GM21381 (cell line): ENCODE results near the gene DEUP1.
"Not testable (repeated sequence)": the region's sequence is repeated elsewhere in the genome, so short reads cannot be mapped to it uniquely, and the experiment has no call there.

Experiments
- ATAC-seq: cut with Tn5 transposase; IDR thresholded peaks from one replicate; pipeline ENCODE4 v1.9.1; 2021; ENCODE audit warnings: mild to moderate bottlenecking, moderate library complexity; ENCODE audit not compliant: unreplicated experiment

The DEUP1 gene

DNA sequence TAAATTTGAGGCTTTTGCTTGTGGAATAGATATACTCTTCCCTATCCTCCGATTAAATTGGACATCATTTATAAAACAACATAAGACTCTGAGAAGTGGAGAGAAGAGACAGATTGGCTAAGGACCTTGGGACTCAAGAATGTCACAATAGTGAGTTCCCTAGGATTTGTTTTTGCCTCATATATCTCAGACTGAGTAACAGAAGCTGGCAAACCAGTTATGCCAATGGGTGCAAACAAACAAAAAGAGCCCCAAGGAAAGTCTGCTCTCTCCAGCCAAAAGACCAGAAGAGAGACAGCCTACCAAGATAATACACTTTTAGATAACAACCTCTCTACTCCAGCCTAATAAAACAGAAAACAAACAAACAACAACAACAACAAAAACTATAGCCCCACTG, 28.9 kb downstream of the DEUP1 start:
- ATAC-seq: no peak

DNA sequence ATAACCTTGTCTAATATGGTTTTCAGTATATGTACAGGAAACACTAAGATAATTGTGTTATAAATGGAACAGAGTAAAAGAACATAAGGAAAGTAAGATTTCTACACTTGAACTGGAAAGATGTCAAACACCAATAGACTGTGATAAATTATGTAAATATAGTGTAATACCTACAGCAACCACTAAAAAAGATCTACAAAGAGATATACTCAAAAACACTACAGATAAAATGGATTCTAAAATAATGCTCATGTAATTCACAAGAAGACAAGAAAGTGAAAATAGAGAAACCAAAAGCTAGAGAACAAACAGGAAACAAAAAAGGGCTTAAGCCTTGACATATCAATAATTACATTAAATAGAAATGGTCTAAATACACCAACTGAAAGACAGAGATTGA, 30.9 kb downstream of the DEUP1 start:
- ATAC-seq: no peak

DNA sequence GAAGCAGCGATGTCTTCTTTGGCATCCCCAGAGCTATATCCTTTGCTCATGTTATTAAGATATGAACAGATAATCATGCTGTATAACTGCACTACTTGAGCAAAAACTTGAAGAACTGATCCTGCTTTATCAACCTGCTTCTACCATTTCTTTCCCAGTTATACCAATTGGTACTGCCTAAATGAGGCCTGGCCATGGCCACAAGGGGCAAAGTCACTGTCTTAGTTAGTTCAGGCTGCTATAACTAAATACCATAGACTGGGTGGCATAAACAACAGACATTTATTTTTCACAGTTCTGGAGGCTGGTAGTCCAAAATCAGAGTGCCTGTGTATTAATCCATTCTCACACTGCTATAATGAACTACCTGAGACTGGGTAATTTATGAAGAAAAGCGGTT, 37.5 kb downstream of the DEUP1 start:
- no peak for ATAC-seq

DNA sequence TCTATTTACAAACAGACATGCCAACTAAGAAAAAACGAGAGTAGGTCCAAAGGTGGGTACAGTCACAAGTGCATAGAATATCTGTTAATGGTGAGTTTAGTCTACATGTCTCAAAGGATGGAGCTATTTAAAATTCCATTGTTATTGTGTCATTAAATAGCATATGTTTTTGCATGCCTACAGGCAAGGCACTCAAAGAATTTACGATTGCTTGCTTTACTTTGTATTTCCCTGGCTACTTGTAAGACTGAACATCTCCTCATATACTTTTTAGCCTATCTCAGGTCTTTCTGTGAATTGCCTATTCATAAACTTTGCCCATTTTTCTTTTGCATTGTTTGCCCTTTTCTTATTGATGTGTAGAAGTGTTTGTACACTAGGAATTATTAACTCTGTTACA, 39.7 kb downstream of the DEUP1 start:
- ATAC-seq: no peak

DNA sequence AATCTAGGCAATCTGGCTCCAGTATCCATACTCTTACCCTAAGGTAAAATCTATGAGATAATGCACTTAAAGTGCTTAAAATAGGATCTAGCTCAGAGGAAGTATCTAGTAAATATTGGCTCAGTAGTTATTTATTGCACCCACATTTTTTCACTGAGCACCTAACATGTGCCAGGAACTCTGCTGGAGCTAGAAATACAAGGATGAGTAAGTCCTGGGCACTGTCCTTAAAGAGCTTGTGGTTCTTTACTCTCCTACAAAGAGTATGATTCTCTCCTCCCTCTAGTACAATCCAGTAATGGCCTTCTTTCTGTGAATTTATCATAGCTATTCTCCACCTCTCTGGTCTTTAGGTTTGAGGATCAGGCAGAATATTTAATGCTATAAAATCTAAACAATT, 59.2 kb downstream of the DEUP1 start:
- no peak for ATAC-seq

DNA sequence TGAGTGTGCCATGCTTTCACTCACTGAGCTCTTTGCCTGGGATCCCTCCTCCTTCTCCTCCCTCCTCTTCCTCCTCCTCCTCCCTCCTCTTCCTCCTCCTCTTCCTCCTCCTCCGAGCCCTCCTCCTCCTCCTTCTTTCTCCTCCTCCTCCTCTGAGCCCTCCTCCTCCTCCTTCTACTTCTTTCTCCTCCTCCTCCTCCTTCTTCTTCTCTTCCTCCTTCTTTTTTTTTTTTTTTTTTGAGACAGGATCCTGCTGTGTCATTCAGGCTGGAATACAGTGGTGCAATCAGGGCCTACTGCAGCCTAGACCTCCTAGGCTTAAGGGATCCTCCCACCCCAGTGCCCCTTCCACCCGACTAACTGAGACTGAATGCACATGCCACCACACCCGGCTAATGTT, 62.3 kb downstream of the DEUP1 start:
- ATAC-seq: no peak

DNA sequence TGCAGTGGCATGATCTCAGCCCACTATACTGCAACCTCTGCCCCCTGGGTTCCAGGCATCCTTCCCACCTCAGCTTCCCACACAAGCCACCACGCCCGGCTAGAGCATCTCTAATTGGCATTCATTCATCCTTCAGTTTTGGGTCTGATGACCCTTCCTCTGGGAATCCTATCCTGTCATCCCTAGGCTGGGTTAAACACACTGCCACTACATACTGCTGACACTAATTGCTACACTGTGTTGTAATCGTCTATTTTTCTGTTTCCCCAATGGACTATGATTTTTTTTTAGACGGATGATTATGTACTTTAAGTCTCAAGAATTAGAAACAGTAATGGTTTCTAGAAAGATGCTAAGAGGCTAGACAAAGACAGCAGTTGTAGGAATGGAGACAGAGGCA, 62.8 kb downstream of the DEUP1 start:
- no peak for ATAC-seq

DNA sequence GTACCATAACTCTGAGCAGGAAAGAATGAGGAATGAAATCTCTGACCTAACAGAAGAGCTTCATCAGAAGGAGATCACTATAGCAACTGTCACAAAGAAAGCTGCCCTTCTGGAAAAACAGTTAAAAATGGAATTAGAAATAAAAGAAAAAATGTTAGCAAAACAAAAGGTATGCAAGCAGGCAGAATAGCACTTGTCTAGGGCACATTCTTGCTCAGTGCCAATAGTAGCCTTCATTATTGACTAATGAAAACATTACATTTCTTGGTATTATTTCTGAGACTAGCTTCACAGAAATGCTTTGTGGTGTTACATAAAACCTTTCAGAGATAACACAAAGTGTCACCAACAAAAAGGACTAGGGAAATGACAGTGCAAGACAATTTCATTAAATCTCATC, 63.9 kb downstream of the DEUP1 start:
- ATAC-seq: no peak

DNA sequence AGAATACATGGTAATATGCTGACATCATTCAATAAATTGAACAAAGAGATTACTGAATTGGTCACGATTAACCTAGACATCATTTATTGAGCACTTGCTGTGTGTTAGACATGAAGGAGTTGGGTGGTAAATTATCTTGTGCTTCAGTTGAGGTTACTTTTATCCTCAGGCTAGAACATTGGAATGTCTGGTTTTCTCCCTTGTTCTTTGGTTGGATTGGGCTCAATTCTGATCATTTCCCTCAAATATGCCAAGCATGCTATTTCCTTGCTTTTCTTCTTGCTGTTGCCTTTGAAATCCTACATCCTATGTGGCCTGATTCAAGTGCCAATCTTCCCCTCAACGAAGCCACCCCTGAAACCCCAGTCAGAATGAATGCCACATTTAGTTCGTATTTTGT, 65.8 kb downstream of the DEUP1 start:
- ATAC-seq: no peak

DNA sequence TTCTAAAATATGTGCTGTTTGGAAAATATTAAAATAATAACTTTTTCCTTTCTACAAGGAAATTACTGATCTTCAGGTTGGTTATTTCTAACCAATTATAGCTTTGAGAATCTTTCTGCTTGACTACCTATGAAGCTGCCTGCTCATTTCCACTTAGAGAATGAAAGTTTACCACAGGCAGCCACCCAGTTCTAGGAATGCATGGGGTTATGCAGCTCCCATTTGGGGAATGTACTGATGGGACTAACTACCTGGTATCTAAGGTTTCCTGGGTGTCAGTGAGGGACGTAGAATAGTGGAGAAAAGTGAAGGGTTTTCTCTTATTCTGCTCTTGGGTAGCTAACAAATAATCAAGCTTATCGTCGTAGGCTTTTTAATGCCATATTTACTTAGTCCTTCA, 73.4 kb downstream of the DEUP1 start:
- ATAC-seq: no peak

DNA sequence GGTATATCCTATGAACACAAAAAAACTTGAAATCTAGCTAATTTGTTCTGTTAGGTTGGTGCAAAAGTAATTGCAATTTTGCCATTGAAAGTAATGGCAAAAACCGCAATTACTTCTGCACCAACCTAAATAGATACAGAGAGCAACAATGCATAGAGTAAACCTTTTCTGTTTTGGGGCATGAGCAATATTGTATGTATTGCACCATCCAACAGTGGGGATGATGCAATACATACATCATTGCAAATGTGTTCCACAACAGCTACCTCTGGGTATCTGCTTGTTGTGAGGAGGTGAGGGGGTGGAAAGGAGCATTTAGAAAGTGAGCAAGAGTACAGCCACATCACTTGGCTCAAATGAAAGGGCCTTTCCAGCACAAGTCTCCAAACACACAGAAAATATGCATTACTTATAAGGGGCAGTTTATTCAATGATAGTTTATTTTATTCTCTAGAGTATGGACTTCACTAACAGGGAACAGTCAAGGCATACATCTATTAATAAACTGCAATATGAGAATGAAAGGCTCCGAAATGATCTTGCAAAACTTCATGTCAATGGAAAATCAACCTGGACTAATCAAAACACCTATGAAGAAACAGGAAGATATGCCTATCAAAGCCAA, 77.3 kb downstream of the DEUP1 start:
- ATAC-seq: no peak

DNA sequence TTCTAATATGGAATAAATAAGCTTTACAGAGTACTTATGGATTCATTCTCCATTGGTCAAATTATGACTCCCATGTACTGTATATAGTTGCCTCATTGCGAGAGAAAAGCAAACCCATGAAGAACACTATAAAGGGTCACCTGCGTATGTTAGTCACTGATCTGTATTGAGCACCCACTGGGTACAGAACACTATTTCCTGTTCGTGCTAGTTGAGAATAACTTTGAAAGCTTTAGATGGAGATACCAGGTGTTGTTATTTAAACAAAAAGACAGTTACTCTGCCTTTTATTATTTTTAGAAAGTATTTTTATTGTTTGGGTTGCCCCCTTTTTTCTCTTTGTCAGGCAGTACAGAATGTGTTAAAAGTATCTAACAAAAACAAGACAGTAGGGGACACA, 79.9 kb downstream of the DEUP1 start:
- no peak for ATAC-seq

DNA sequence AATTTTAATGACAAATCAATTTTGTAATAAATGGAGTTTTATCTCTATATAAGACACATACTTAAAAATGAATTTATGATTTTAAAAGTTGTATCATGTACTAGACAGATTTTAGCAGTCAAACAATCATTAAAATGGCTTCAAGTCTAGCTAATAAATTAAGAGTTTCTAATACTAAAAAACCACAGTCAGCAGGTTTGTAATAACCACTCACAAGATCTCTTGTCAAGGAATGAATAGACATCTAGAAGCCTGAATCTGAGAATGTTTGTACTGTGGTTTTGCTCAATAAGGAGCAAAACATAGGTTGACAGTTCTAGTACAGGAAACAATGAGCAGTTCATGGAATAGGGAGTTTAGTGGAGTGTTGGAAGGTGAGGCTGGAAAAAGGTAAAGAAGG, 81.2 kb downstream of the DEUP1 start:
- ATAC-seq: no peak

DNA sequence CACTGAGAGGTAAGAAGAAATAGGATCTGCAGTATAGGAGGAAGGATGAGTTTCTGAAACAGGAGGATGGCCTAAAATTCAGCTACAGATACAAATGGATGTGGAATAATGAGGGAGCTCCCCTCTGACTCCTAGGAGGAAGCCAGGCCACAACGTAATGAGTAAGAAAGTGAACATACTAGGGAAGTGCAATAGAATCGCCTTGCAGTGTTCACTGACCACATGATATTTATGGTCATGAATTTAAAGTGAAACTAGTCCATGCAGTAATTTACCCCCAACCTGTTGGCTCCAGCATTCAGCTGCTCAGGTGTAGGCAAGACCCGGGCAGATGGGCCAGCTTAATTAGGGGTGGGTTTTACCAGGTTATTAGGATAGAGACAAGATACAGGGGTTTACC, 101.7 kb downstream of the DEUP1 start:
- ATAC-seq: no peak

DNA sequence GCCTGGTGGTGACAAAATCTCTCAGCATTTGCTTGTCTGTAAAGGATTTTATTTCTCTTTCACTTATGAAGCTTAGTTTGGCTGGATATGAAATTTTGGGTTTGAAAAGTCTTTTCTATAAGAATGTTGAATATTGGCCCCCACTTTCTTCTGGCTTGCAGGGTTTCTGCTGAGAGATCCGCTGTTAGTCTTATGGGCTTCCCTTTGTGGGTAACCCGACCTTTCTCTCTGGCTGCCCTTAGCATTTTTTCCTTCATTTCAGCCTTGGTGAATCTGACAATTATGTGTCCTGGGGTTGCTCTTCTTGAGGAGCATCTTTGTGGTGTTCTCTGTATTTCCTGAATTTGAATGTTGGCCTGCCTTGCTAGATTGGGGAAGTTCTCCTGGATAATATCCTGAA, 112.7 kb downstream of the DEUP1 start:
- not testable (repeated sequence) for ATAC-seq

DNA sequence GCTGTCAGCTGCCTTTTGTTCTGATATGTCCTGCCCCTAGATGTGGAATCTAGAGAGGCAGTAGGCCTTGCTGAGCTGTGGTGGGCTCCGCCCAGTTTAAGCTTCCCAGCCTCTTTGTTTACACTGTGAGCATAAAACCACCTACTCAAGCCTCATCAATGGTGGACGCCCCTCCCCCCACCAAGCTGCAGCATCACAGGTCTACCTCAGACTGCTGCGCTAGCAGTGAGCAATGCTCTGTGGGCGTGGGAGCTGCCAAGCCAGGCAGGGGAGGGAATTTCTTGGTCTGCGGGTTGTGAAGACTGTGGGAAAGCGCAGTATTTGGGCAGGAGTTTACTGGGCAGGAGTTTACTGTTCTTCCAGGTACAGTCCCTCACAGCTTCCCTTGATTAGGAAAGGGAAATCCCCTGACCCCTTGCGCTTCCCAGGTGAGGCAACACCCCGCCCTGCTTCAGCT, 114.1 kb downstream of the DEUP1 start:
- ATAC-seq: no peak

DNA sequence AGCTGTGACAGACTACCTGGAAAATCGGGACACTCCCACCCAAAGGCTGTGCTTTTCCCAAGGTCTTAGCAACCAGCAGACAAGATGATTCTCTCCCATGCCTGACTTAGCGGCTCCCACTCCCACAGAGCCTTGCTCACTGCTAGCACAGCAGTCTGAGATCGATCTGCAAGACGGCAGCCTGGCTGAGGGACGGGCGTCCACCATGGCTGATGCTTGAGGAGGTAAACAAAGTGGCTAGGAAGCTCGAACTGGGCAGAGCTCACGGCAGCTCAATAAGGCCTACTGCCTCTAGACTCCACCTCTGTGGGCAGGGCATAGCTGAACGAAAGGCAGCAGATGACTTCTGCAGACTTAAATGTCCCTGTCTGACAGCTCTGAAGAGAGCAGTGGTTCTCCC, 127.7 kb downstream of the DEUP1 start:
- no peak for ATAC-seq

DNA sequence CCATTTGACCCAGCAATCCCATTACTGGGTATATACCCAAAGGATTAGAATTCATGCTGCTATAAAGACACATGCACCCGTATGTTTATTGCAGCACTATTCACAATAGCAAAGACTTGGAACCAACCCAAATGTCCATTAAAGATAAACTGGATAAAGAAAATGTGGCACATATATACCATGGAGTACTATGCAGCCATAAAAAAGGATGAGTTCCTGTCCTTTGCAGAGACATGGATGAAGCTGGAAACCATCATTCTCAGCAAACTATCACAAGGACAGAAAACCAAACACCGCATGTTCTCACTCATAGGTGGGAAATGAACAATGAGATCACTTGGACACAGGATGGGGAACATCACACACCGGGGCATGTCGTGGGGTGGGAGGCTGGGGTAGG, 133.1 kb downstream of the DEUP1 start:
- ATAC-seq: not testable (repeated sequence)

DNA sequence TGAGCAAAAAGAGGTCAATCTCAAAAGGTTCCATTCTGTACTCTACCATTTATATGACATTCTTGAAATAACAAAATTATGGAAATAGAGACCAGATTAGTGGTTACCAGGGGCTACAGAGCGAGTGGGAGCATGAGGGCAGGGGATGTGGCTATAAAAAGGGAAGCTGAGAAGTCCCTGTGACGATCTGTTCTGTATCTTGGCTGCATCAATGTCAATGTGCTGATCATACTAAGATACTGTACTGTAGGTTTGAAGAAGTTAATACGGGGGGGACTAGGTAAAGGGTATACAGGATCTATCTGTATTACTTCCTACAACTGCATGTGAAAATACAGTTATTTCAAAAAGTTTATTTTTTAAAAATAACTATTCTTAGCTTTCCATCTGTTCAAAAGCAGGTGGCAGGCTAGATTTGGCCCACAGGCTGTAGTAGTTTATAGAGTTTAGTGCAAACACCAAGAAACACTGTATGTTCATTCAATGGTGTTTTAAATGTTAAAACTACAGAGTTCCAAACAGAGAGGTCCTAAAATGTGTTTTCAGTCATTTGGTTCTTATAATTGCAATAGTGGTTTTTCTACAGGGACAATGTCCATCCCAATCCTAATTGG, 134.5 kb downstream of the DEUP1 start:
- ATAC-seq: no peak

DNA sequence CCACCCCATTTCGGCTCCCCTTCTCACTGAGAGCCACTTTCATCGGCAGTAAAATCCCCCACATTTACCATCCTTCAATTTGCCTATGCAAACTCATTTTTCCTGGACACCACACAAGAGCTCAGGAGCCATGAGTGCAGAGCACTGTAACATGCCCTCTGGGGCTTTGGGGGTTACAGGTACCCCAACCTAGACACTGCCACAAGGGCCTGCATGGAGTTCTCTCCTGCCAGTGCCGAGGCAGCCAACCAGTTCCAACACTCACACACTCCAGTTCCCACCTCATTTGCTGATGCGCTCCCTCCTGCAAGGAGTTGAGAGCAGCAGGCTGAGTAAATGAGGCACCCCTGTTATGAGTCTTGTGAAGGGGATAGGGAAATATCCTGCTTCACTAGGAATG, 136.5 kb downstream of the DEUP1 start:
- ATAC-seq: no peak

DNA sequence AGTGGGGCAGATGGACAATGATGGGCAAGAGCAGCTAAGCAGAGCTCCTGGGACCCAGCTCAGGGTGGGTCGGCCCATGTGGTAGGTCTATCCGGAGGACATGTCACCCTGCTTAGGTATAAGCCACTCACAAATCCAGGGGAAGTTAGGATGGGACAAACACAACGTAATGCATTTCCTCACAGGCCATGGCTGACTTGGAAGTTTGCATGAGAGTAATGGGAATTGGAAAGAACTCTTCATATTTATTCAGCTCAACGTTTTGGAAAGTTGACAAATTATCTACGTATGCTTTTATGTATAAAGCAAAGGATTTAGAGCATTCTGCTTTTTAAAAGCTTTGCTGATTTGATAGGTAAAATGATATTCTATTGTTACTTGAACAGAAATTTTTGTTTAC, 137.7 kb downstream of the DEUP1 start:
- ATAC-seq: no peak

DNA sequence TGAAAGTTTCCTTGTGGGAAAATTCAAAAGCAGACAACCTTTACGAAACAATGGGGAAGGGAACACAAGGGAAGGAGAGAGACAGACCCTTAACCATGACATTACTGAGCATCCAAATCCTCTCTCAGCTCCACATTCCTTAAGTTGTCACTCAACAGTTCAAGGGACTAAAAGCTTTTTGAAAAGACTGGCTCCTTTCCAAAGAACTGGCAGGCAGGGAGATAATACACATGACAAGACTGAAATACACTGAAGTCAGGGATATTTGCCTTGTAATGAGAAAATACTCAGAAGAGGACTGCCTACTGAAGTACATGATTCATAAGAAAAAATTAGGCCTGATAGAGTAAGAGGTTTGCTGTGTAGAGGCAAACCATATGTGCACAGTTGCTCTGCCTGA, 143.6 kb downstream of the DEUP1 start:
- ATAC-seq: no peak

DNA sequence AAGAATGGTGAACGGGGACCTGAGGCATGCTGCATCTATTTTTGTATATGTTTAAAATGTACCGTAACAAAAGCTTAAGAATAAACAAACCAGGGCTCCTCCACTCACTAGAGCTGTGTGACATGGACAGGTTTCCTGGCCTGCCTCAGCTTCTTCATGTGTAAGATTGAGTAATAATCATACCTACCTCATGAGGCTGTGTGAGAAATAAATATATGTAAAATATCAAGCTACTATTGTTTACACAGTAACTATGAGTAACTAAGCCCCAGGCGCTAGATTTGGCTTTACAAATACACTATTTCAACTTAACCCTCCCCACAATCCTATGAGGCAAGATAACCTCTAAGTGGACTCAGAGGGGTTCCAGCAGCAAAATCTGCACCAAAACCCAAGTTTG, 146.3 kb downstream of the DEUP1 start:
- ATAC-seq: no peak
